ENCODE data around the gene CD2AP. TPM values are rescaled to one million over a fixed set of nuclear protein-coding genes. Genes with fewer than 3 reads are reported as not detected.

CD2AP gene
- total and polyA plus RNA-seq, 2 of the 8 experiments (the other 6 are each of a cell fraction or from before 2014, with no cell fraction given), result 8.6 to 75.6 TPM

DNA sequence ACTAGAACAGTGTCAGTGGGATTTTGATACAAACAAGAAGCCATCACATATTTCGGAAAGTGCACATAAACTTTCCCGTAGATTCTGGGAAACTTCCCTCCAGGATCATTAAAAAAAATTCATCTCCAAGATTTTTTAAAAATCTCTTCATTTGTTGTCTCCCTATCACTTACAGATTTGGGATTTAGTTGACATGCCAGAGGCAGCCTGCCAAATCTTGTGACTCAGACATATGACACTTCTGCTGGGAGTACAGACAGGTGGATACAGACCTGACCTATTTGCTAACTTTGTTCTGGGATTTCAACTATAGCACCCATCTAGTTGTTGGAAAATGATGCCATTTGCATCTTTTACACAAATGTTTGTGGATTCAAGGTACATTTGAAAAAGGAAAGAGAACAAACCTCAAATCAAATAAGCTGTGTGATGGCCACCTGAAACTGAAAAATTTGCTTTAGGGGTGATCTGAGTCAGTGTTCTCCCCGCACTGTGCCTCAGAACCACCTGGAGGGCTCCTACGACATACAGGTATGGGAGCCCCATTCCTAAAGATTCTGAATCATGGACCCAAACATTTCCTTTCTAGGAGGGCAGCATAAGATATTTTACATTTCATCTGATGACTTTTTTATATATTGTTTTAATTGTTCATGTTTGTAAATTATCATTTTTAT is 21.9 kb upstream of the CD2AP start (continued):
- no peak for TF ChIP-seq ASH2L (IDR thresholded peaks at IDR 0.05; ENCODE audit: low read length)
- TF ChIP-seq NRF1 (IDR thresholded peaks at IDR 0.05; ENCODE audit: low read depth, low read length), result no peak
- TF ChIP-seq FOSL1 (IDR thresholded peaks at IDR 0.05; ENCODE audit: insufficient read depth, low read depth, low read length), result no peak
- TF ChIP-seq RXRA (IDR thresholded peaks at IDR 0.05; ENCODE audit: insufficient read depth, low read depth, low read length), result no peak
- TF ChIP-seq SAP30 (IDR thresholded peaks at IDR 0.05; ENCODE audit: insufficient read depth, insufficient replicate concordance, low read length), result no peak
- TF ChIP-seq SP1 (IDR thresholded peaks at IDR 0.05; ENCODE audit: low read depth, low read length), result no peak
